SK-N-MC (cell line): ENCODE results near the gene SAMD8.

Source experiments
- EZH2 ChIP-seq: fragments of 200-600 bp; sonication (generic); IDR thresholded peaks from one replicate; pipeline ENCODE4 v1.6.1; 2017; ENCODE audit warnings: antibody characterized with exemption
- POLR2AphosphoS5 ChIP-seq: IDR thresholded peaks from 2 replicates; pipeline ENCODE4 v1.6.1; 2012; ENCODE audit warnings: mild to moderate bottlenecking, low read depth, low read length, borderline replicate concordance

GRCh38 chr10:75086278-75086934 lies 25.1 kb upstream of the SAMD8 start:
- TF ChIP-seq POLR2AphosphoS5 (no peak), EZH2 (no peak)
